Panc1 (cell line): ENCODE results near the gene PDCD10.

ENCODE experiments used
- CTCF ChIP-seq: fragments of 450-650 bp; IDR thresholded peaks from 2 replicates; pipeline ENCODE4 v1.5.1; 2017; ENCODE audit warnings: mild to moderate bottlenecking
- POLR2AphosphoS5 ChIP-seq: IDR thresholded peaks from 2 replicates; pipeline ENCODE4 v1.6.1; 2012; ENCODE audit warnings: mild to moderate bottlenecking, low read depth, low read length, moderate library complexity

DNA sequence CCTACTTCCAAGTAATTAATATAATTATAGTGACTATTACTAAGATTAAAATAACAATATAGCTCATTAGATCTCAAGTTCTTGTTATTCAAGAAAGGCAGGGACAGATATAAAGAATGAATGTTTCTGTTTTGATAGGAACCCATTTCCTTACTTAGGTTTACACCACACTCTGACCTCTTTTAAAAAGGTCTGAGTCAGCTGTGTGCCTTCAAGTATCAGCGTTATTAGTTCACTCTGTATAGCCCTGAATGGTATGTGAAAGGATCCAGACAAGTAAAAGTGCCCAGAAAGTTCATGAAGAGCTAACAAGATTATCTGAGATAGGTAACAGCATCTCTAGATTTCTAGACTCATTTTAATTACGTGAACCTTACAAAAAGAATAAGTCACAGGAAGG, 28.9 kb downstream of the PDCD10 start:
- no peak for TF ChIP-seq CTCF
- no peak for TF ChIP-seq POLR2AphosphoS5
